B cell (primary cell): ENCODE results near the gene ADI1. TPM values are rescaled to one million over a fixed set of nuclear protein-coding genes. Genes with fewer than 3 reads are reported as not detected.
"Not testable (repeated sequence)": the region's sequence is repeated elsewhere in the genome, so short reads cannot be mapped to it uniquely, and the experiment has no call there.

Source experiments
- ATAC-seq: fragments of 200-7000 bp; cut with Tn5 transposase; one replicate; pipeline ENCODE4 v1.10.0; 2021; ENCODE audit warnings: low read depth, mild to moderate bottlenecking, moderate number of reproducible peaks, moderate library complexity
- CTCF ChIA-PET: fragments of 350-600 bp; sonication (Branson Sonifier 250); formaldehyde crosslinking; loops from one replicate; lab custom pipeline; 2021; ENCODE audit warnings: antibody characterized with exemption, inconsistent platforms; lab: Charles Lee
- POLR2A ChIA-PET: fragments of 350-600 bp; sonication (Branson Sonifier 250); formaldehyde crosslinking; loops from one replicate; lab custom pipeline; 2021; ENCODE audit warnings: antibody characterized with exemption; lab: Charles Lee
- DNase-seq: peaks from one replicate; pipeline ENCODE4 v3.0.0; 2013
- H2AFZ ChIP-seq: 2 replicates; pipeline ENCODE4 v1.6.1; 2012; ENCODE audit warnings: mild to moderate bottlenecking, low read depth, low read length; ENCODE audit not compliant: insufficient read depth, poor library complexity, severe bottlenecking
- H3K27ac ChIP-seq, 2 donors: 1 replicate in 1 of 2; 2 replicates in 1 of 2; pipeline ENCODE4 v1.5.1; 2012 to 2013; ENCODE audit warnings: low read length in 2 of 2, mild to moderate bottlenecking in 2 of 2, moderate library complexity in 1 of 2
- H3K27me3 ChIP-seq, 4 experiments: fragments of 200-600 bp in 1 of 4; sonication (generic) in 1 of 4; replicated peaks in 1 of 4; 1 replicate in 2 of 4; 2 replicates in 2 of 4; pipeline versions ENCODE4 v1.6.1 to v1.7.0; 2013 to 2016; ENCODE audit warnings: low read length in 3 of 4, mild to moderate bottlenecking in 2 of 4, mixed read lengths in 1 of 4, moderate library complexity in 1 of 4; ENCODE audit not compliant: insufficient read depth in 4 of 4, control insufficient read depth in 3 of 4; ENCODE audit errors: control extremely low read depth in 1 of 4
- H3K36me3 ChIP-seq, 2 experiments: replicated peaks in 1 of 2; 1 replicate in 1 of 2; 2 replicates in 1 of 2; pipeline versions ENCODE4 v1.6.1 to v1.7.1; 2013; ENCODE audit warnings: low read length in 1 of 2; ENCODE audit not compliant: insufficient read depth in 2 of 2, control insufficient read depth in 1 of 2; ENCODE audit errors: control extremely low read depth in 1 of 2, extremely low read depth in 1 of 2
- H3K4me1 ChIP-seq, 2 donors: fragments of 200-600 bp in 1 of 2; sonication (generic) in 1 of 2; 1 replicate in 1 of 2; 2 replicates in 1 of 2; pipeline versions ENCODE4 v1.5.1 to v1.6.1; 2013 to 2017; ENCODE audit warnings: low read length in 2 of 2; ENCODE audit not compliant: control insufficient read depth in 2 of 2, insufficient read depth in 2 of 2
- H3K4me2 ChIP-seq: replicated peaks from 2 replicates; pipeline ENCODE3; 2012; ENCODE audit warnings: mild to moderate bottlenecking, low read depth, low read length; ENCODE audit not compliant: poor library complexity, severe bottlenecking
- H3K4me3 ChIP-seq, 5 experiments: fragments of 200-600 bp in 1 of 5; sonication (generic) in 1 of 5; 1 replicate in 3 of 5; 2 replicates in 2 of 5; pipeline versions ENCODE4 v1.5.1 to v1.7.0; 2011 to 2016; ENCODE audit warnings: low read length in 4 of 5, mild to moderate bottlenecking in 4 of 5, low read depth in 2 of 5, control low read depth in 1 of 5, moderate library complexity in 1 of 5; ENCODE audit not compliant: insufficient read depth in 1 of 5; ENCODE audit errors: control extremely low read depth in 1 of 5, extremely low read depth in 1 of 5
- H3K79me2 ChIP-seq: fragments of 200-600 bp; sonication (generic); one replicate; pipeline ENCODE4 v1.6.0; 2016; ENCODE audit warnings: low read length; ENCODE audit not compliant: control insufficient read depth, insufficient read depth
- H3K9ac ChIP-seq: fragments of 200-600 bp; sonication (generic); 2 replicates; pipeline ENCODE4 v1.6.1; 2017; ENCODE audit warnings: mild to moderate bottlenecking, low read length, moderate library complexity
- H3K9me3 ChIP-seq, 3 donors: one replicate each; pipeline versions ENCODE4 v1.6.1 to v1.7.1; 2013; ENCODE audit warnings: low read length in 2 of 3; ENCODE audit not compliant: control insufficient read depth in 2 of 3, insufficient read depth in 1 of 3; ENCODE audit errors: control extremely low read depth in 1 of 3
- H4K20me1 ChIP-seq: 2 replicates; pipeline ENCODE4 v1.6.0; 2012; ENCODE audit warnings: mild to moderate bottlenecking, low read length; ENCODE audit not compliant: insufficient read depth, control insufficient read depth, poor library complexity, severe bottlenecking
- H3K27ac Mint-ChIP-seq: one replicate; pipeline ENCODE4 v1.8.0; 2021; ENCODE audit warnings: mixed read lengths
- H3K27me3 Mint-ChIP-seq: one replicate; pipeline ENCODE4 v1.8.0; 2021; ENCODE audit warnings: mixed read lengths
- H3K4me1 Mint-ChIP-seq: one replicate; pipeline ENCODE4 v1.8.0; 2021; ENCODE audit warnings: mixed read lengths
- H3K4me3 Mint-ChIP-seq: one replicate; pipeline ENCODE4 v1.8.0; 2021; ENCODE audit warnings: mixed read lengths
- H3K9me3 Mint-ChIP-seq: one replicate; pipeline ENCODE4 v1.8.0; 2022; ENCODE audit warnings: mixed read lengths; ENCODE audit not compliant: insufficient read depth
- EZH2 ChIP-seq: IDR thresholded peaks from 2 replicates; pipeline ENCODE4 v1.6.1; 2012; ENCODE audit warnings: borderline replicate concordance, low read depth, mild to moderate bottlenecking, moderate library complexity, low read length; ENCODE audit not compliant: insufficient read depth, poor library complexity, severe bottlenecking
- WGBS: methylation state at CpG from one replicate; pipeline ENCODE4 v1.1.5; 2013; ENCODE audit warnings: missing lambda C conversion rate; ENCODE audit not compliant: insufficient coverage; 5-methylcytosine and 5-hydroxymethylcytosine counted together
- intact Hi-C: fragments of 100-400 bp; cut with micrococcal nuclease; formaldehyde crosslinking; loops from one replicate; pipeline ENCODE4 v1.10.0; 2022
- polyA plus RNA-seq: library from polyadenylated mRNA; depleted of rRNA; stranded (reverse); fragments of >200 nt; gene quantifications from 2 replicates; pipeline ENCODE4 v1.2.3, GENCODE V29; 2012
- total RNA-seq, 2 donors: library from RNA; stranded (reverse); fragments of 120-200 nt in 1 of 2; gene quantifications; 1 replicate in 1 of 2; 2 replicates in 1 of 2; pipeline versions ENCODE4 v1.2.3 to v1.2.4, GENCODE V29; 2013 to 2022
- TF ChIP-seq, protein P1 (sequence below): fragments of 200-600 bp; IDR thresholded peaks from one replicate; pipeline ENCODE4 v1.8.0; 2022; ENCODE audit warnings: antibody characterized with exemption, mild to moderate bottlenecking

ADI1 gene
- total and polyA plus RNA-seq, 2 donors (not counting 1 experiment from before 2014, with no cell fraction given), result 15.2 to 23.1 TPM

GRCh38 chr2:3492951-3493614 is 26.2 kb downstream of the ADI1 start:
- ATAC-seq (no peak), DNase-seq (no peak)
- CTCF ChIA-PET, result no interaction called here
- Histone ChIP-seq H3K4me1 (no peaks in the 10 kb centered on the region), H2AFZ (no peak overlapping the region), H3K36me3 (peaks cover 0 to 16% of the 10 kb centered on the region in 2 experiments), H3K27ac (no peak overlapping the region), H3K27me3 (no peaks in the 10 kb centered on the region), H3K4me3 (no peak overlapping the region), H3K9ac (no peak overlapping the region), H3K9me3 (peaks cover 0 to 2% (median 0%) of the 10 kb centered on the region in 3 donors), H4K20me1 (no peaks in the 10 kb centered on the region), H3K79me2 (no peaks in the 10 kb centered on the region), H3K4me2 (no peak overlapping the region)
- no peak overlapping the region for H3K27ac Mint-ChIP-seq
- no peak for TF ChIP-seq EZH2
- TF ChIP-seq, protein P1, sequence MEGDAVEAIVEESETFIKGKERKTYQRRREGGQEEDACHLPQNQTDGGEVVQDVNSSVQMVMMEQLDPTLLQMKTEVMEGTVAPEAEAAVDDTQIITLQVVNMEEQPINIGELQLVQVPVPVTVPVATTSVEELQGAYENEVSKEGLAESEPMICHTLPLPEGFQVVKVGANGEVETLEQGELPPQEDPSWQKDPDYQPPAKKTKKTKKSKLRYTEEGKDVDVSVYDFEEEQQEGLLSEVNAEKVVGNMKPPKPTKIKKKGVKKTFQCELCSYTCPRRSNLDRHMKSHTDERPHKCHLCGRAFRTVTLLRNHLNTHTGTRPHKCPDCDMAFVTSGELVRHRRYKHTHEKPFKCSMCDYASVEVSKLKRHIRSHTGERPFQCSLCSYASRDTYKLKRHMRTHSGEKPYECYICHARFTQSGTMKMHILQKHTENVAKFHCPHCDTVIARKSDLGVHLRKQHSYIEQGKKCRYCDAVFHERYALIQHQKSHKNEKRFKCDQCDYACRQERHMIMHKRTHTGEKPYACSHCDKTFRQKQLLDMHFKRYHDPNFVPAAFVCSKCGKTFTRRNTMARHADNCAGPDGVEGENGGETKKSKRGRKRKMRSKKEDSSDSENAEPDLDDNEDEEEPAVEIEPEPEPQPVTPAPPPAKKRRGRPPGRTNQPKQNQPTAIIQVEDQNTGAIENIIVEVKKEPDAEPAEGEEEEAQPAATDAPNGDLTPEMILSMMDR, result no peak
- intact Hi-C loops, result no loop called here
- WGBS, result 95% methylated on average over 28 of the region's 29 CpGs
- no peaks in the 10 kb centered on the region for H3K27me3 Mint-ChIP-seq
- no peaks in the 10 kb centered on the region for H3K4me1 Mint-ChIP-seq
- no peaks in the 10 kb centered on the region for H3K9me3 Mint-ChIP-seq
- POLR2A ChIA-PET, result no interaction called here
- no peak overlapping the region for H3K4me3 Mint-ChIP-seq

DNA sequence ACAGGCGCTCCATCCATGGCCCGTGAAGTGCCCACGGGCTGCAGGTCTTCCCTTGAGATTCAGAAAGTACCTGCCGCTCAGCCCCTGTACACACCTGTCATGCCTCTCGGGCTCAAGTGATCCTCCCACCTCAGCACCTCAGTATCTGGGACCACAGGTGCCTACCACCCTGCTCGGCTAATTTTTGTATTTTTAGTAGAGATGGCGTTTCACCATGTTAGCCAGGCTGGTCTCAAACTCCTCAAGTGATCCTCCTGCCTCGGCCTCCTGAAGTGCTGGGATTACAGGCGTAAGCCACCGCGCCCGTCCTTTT is 26.9 kb downstream of the ADI1 start:
- DNase-seq, intact Hi-C loops, H4K20me1 ChIP-seq, H3K9me3 ChIP-seq, H3K27ac ChIP-seq, H3K27me3 ChIP-seq, CTCF ChIA-PET, H3K36me3 ChIP-seq, H3K4me3 Mint-ChIP-seq, ATAC-seq, H3K4me1 Mint-ChIP-seq, H3K27ac Mint-ChIP-seq, H3K4me3 ChIP-seq, H3K9ac ChIP-seq, H3K4me1 ChIP-seq, H3K4me2 ChIP-seq, H3K79me2 ChIP-seq, H3K9me3 Mint-ChIP-seq, H3K27me3 Mint-ChIP-seq, H2AFZ ChIP-seq, POLR2A ChIA-PET: not testable (repeated sequence)
- 85% methylated on average over 10 of the region's 12 CpGs for WGBS
